Activated gamma-delta T cell (primary cell): Measurements from ENCODE around the gene KRT9.

Experiments used
- DNase-seq: peaks from one replicate; lab custom pipeline; 2025; lab: John Stamatoyannopoulos, UW

The KRT9 gene

GRCh38 chr17:41528959-41529353 lies 42.9 kb downstream of the KRT9 start:
- DNase-seq = no peak

GRCh38 chr17:41527063-41528023 lies 44.5 kb downstream of the KRT9 start:
- DNase-seq = no peak

GRCh38 chr17:41524261-41524660 lies 47.6 kb downstream of the KRT9 start:
- DNase-seq = no peak

GRCh38 chr17:41523787-41524186 lies 48.1 kb downstream of the KRT9 start:
- no peak for DNase-seq

- no peak for DNase-seq
Observed at GRCh38 chr17:41523225-41523593, 48.6 kb downstream of the KRT9 start.

GRCh38 chr17:41522301-41523224 lies 49.3 kb downstream of the KRT9 start:
- no peak for DNase-seq

GRCh38 chr17:41521574-41522261 lies 50.1 kb downstream of the KRT9 start:
- no peak for DNase-seq

GRCh38 chr17:41520821-41521521 lies 50.9 kb downstream of the KRT9 start:
- DNase-seq = no peak

GRCh38 chr17:41519501-41520224 lies 52.2 kb downstream of the KRT9 start:
- DNase-seq = no peak

GRCh38 chr17:41518789-41519449 lies 52.9 kb downstream of the KRT9 start, which contains the start of gene KRT15:
Gene KRT15 (minus strand): TSS chr17:41518890. CDS start chr17:41518827, 63 bp downstream.
- DNase-seq = no peak

- DNase-seq = no peak
Observed at GRCh38 chr17:41518031-41518430, 53.8 kb downstream of the KRT9 start.

GRCh38 chr17:41516830-41517283 lies 55.0 kb downstream of the KRT9 start:
- DNase-seq = no peak

GRCh38 chr17:41516147-41516829 lies 55.6 kb downstream of the KRT9 start:
- no peak for DNase-seq
